HEK293 (cell line): ENCODE data around the gene EXD3.

ENCODE experiments used
- CTCF ChIA-PET: fragments of 350-600 bp; formaldehyde crosslinking; extraction: SDS; loops from one replicate; lab custom pipeline; 2021; ENCODE audit warnings: antibody characterized with exemption; lab: Yijun Ruan, JAX
- POLR2A ChIA-PET: fragments of 300-600 bp; formaldehyde crosslinking; extraction: SDS; loops from one replicate; lab custom pipeline; 2020; ENCODE audit warnings: antibody characterized with exemption, inconsistent platforms; lab: Yijun Ruan, JAX
- H3K27ac ChIP-seq: fragments of 200-500 bp; sonication (Bioruptor generic); 2 replicates; pipeline ENCODE4 v1.5.1; 2014; ENCODE audit warnings: low read depth, low read length, control low read depth, inconsistent platforms; ENCODE audit errors: extremely low read depth
- H3K36me3 ChIP-seq, 2 experiments: fragments of 200-500 bp in 1 of 2; sonication (Bioruptor generic) in 1 of 2; 1 replicate in 1 of 2; 2 replicates in 1 of 2; pipeline ENCODE4 v1.5.1; 2014 to 2017; ENCODE audit warnings: inconsistent platforms in 2 of 2, low read length in 2 of 2; ENCODE audit not compliant: control insufficient read depth in 2 of 2, insufficient read depth in 1 of 2
- H3K4me1 ChIP-seq: fragments of 200-500 bp; sonication (Bioruptor generic); 2 replicates; pipeline ENCODE4 v1.5.1; 2014; ENCODE audit warnings: mild to moderate bottlenecking, low read length, inconsistent platforms; ENCODE audit not compliant: control insufficient read depth, insufficient read depth
- H3K4me3 ChIP-seq: 2 replicates; pipeline ENCODE4 v1.5.1; 2011; ENCODE audit warnings: low read depth, mild to moderate bottlenecking, control low read depth, low read length, moderate library complexity
- H3K9me3 ChIP-seq: fragments of 200-500 bp; sonication (Bioruptor generic); 2 replicates; pipeline ENCODE4 v1.5.1; 2014; ENCODE audit warnings: low read depth, low read length, inconsistent platforms; ENCODE audit not compliant: control insufficient read depth, insufficient read depth
- GFI1B ChIP-seq: fragments of 450-650 bp; formaldehyde crosslinking; IDR thresholded peaks from 2 replicates; pipeline ENCODE4 v1.5.1; 2016; ENCODE audit warnings: missing biosample characterization, missing genetic modification characterization
- GLIS2 ChIP-seq: fragments of 450-650 bp; formaldehyde crosslinking; IDR thresholded peaks from 2 replicates; pipeline ENCODE4 v1.5.1; 2016; ENCODE audit warnings: missing biosample characterization, missing genetic modification characterization
- IKZF3 ChIP-seq: fragments of 450-650 bp; IDR thresholded peaks from 2 replicates; pipeline ENCODE4 v1.5.0; 2018; ENCODE audit warnings: missing biosample characterization, mild to moderate bottlenecking, missing genetic modification characterization, moderate library complexity
- KLF17 ChIP-seq: fragments of 450-650 bp; formaldehyde crosslinking; IDR thresholded peaks from 2 replicates; pipeline ENCODE4 v1.5.1; 2016; ENCODE audit warnings: missing biosample characterization, missing genetic modification characterization
- OVOL3 ChIP-seq: fragments of 450-650 bp; formaldehyde crosslinking; IDR thresholded peaks from 2 replicates; pipeline ENCODE4 v1.5.1; 2016; ENCODE audit warnings: missing biosample characterization, missing genetic modification characterization
- PRDM10 ChIP-seq: fragments of 450-650 bp; formaldehyde crosslinking; IDR thresholded peaks from 2 replicates; pipeline ENCODE4 v1.5.1; 2016; ENCODE audit warnings: missing biosample characterization, missing genetic modification characterization
- ZBTB20 ChIP-seq: fragments of 450-650 bp; formaldehyde crosslinking; IDR thresholded peaks from 2 replicates; pipeline ENCODE4 v1.5.1; 2016; ENCODE audit warnings: missing biosample characterization, missing genetic modification characterization
- ZBTB48 ChIP-seq: fragments of 450-650 bp; formaldehyde crosslinking; IDR thresholded peaks from 2 replicates; pipeline ENCODE4 v1.5.1; 2016; ENCODE audit warnings: missing biosample characterization, missing genetic modification characterization
- ZNF19 ChIP-seq: fragments of 450-650 bp; formaldehyde crosslinking; IDR thresholded peaks from 2 replicates; pipeline ENCODE4; 2016; ENCODE audit warnings: missing biosample characterization, missing genetic modification characterization, low read depth
- ZNF266 ChIP-seq: fragments of 450-650 bp; formaldehyde crosslinking; IDR thresholded peaks from 2 replicates; pipeline ENCODE4 v1.5.1; 2016; ENCODE audit warnings: missing biosample characterization, missing genetic modification characterization, low read depth
- ZNF274 ChIP-seq, 2 experiments: fragments of 200-500 bp in 1 of 2; fragments of 450-650 bp in 1 of 2; sonication (Bioruptor generic) in 1 of 2; formaldehyde crosslinking in 1 of 2; IDR thresholded peaks; 2 replicates each; pipeline versions ENCODE4 v1.5.1 to v1.6.1; 2014 to 2016; ENCODE audit warnings: borderline replicate concordance in 1 of 2, inconsistent platforms in 1 of 2, low read length in 1 of 2, missing biosample characterization in 1 of 2, missing genetic modification characterization in 1 of 2
- ZNF311 ChIP-seq: fragments of 450-650 bp; formaldehyde crosslinking; IDR thresholded peaks from 2 replicates; pipeline ENCODE4 v1.5.1; 2017; ENCODE audit warnings: missing biosample characterization, missing genetic modification characterization, borderline replicate concordance
- ZNF555 ChIP-seq: fragments of 450-650 bp; formaldehyde crosslinking; conservative IDR thresholded peaks from 2 replicates; pipeline ENCODE4 v1.5.1; 2017; ENCODE audit warnings: missing biosample characterization, mild to moderate bottlenecking, missing genetic modification characterization, inconsistent platforms
- ZNF560 ChIP-seq: fragments of 450-650 bp; formaldehyde crosslinking; IDR thresholded peaks from 2 replicates; pipeline ENCODE4 v1.5.1; 2017; ENCODE audit warnings: missing biosample characterization, missing genetic modification characterization, borderline replicate concordance
- ZNF621 ChIP-seq: fragments of 450-650 bp; formaldehyde crosslinking; IDR thresholded peaks from 2 replicates; pipeline ENCODE4 v1.5.1; 2017; ENCODE audit warnings: missing biosample characterization, missing genetic modification characterization
- ZNF792 ChIP-seq: fragments of 450-650 bp; formaldehyde crosslinking; IDR thresholded peaks from 2 replicates; pipeline ENCODE4 v1.5.1; 2016; ENCODE audit warnings: missing biosample characterization, missing genetic modification characterization
- TF ChIP-seq, protein P1 (sequence below): fragments of 450-650 bp; IDR thresholded peaks from 2 replicates; pipeline ENCODE4 v1.5.1; 2018; ENCODE audit warnings: missing biosample characterization, mild to moderate bottlenecking, missing genetic modification characterization

EXD3 gene

DNA sequence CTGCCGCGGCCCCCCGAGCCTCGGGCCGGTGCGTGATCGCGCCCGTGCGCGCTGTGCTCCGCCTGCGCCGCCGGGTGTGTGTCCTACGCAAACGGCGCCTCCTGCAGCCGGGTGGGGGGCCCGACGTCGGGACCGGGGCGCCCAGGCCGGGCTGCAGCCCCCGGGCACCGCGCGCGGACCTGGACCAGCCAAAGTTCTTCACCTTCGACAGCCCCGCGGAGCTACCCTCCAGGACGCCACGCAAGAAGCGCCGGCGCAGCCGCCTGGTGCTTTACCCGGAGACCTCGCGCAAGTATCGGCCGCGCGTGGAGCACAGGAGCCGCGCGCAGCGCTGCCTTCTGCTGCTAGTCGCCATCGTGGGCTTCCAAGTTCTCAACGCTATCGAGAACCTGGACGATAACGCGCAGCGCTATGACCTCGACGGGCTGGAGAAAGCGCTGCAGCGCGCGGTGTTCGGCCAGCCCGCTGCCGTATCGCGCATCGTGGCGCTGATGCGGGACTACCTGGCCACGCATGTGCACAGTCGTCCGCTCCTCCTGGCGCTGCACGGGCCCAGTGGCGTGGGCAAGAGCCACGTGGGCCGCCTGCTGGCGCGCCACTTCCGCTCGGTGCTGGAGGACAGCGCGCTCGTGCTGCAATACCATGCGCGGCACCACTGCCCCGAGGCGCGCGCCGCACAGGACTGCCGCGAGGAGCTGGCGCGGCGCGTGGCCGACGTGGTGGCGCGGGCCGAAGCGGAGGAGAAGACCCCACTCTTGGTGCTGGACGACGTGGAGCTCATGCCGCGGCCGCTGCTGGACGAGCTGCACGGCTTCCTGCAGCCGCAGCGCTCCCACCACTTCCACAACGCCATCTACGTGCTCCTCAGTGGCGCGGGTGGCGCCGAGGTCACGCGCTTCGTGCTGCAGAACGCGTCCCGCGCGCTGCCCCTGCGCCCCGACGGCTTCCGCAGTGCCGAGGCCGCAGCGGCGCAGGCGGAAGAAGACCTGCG is 143.9 kb downstream of the EXD3 start:
- no peak for TF ChIP-seq ZNF560
- TF ChIP-seq PRDM10 (tag by site-specific recombination): no peak
- TF ChIP-seq, protein P1, sequence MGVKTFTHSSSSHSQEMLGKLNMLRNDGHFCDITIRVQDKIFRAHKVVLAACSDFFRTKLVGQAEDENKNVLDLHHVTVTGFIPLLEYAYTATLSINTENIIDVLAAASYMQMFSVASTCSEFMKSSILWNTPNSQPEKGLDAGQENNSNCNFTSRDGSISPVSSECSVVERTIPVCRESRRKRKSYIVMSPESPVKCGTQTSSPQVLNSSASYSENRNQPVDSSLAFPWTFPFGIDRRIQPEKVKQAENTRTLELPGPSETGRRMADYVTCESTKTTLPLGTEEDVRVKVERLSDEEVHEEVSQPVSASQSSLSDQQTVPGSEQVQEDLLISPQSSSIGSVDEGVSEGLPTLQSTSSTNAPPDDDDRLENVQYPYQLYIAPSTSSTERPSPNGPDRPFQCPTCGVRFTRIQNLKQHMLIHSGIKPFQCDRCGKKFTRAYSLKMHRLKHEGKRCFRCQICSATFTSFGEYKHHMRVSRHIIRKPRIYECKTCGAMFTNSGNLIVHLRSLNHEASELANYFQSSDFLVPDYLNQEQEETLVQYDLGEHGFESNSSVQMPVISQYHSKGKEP (tag by site-specific recombination): no peak
- no peak for TF ChIP-seq ZNF621 (tag by site-specific recombination)
- no peak for TF ChIP-seq ZNF266 (tag by site-specific recombination)
- TF ChIP-seq ZNF555 (tag by site-specific recombination): no peak
- no peak for TF ChIP-seq ZNF274 (IDR thresholded peaks at IDR 0.05; ENCODE audit: low read length)
- no peak for TF ChIP-seq ZNF274 (tag by site-specific recombination; IDR thresholded peaks at IDR 0.05; ENCODE audit: borderline replicate concordance)
- no peak for TF ChIP-seq ZBTB20 (tag by site-specific recombination)
- TF ChIP-seq ZBTB48 (tag by site-specific recombination): no peak
- TF ChIP-seq ZNF311: no peak
- TF ChIP-seq IKZF3 (tag by site-specific recombination): no peak
- no peak for TF ChIP-seq ZNF792 (tag by site-specific recombination)
- no peak for TF ChIP-seq ZNF19 (tag by site-specific recombination)
- no peak for TF ChIP-seq KLF17
- TF ChIP-seq OVOL3: no peak
- H3K27ac ChIP-seq: no peak overlapping the region
- ChIA-PET POLR2A (interaction anchor here (0.7 kb wide), 2 partner anchors 12 to 15 kb away, joined by 3 read pairs; no protein-coding TSS in a partner anchor), CTCF (interaction anchor here (1.4 kb wide), 1 partner anchor 42 kb away, joined by 5 read pairs; no protein-coding TSS in a partner anchor)
- 0 out of 2 replicates have a peak, but pooled peaks cover 4% of the 10 kb centered on the region for H3K4me1 ChIP-seq
- H3K9me3 ChIP-seq: no peaks in the 10 kb centered on the region
- no peak overlapping the region for H3K4me3 ChIP-seq
- peaks cover 0 to 8% of the 10 kb centered on the region in 2 experiments; a peak in 1 of 3 replicates for H3K36me3 ChIP-seq

DNA sequence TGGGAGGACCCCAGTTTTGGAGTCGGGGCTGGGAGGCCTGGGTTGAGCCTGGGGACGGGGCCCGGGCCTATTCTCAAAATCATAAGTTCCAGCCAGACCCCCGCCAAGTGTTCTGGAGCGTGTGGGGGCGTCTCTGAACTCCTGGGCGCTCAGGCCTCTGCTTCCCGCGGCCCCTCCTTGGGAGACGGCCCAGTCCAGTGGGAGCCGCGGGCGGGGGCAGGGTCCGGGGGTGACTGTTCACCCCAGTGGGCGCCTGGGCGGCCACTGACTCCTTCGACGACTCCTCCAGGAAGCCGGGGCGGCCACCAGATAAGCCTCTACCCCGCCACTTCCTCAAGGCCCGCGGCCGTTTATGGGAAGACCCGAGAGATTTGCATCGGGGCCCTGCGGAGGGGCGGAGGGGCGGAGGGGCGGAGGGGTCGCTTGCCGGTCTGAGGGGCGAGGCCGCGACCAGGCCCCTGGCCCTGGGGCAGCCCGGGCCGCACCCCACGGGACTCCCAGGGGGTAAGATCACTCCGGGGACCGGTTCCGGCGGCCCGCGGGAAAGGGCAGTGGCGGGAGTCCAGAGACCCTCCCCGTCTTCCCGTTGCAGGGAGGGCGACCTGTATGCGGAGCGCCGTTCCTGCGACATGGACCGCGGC is 144.8 kb downstream of the EXD3 start:
- POLR2A ChIA-PET: interaction anchor here (1.6 kb wide), 1 partner anchor 37 kb away, joined by 12 read pairs; the partner anchor contains the start of gene TUBB4B
- Histone ChIP-seq H3K27ac (no peak overlapping the region), H3K4me3 (peak overlapping the region; percentile 43), H3K36me3 (peaks cover 0 to 14% of the 10 kb centered on the region in 2 experiments; a peak in 1 of 3 replicates), H3K4me1 (0 out of 2 replicates have a peak, but pooled peaks cover 4% of the 10 kb centered on the region), H3K9me3 (no peaks in the 10 kb centered on the region)
- CTCF ChIA-PET: interaction anchor here (1.5 to 2.3 kb wide), 2 partner anchors 9 to 41 kb away, joined by 4 to 12 read pairs; no protein-coding TSS in a partner anchor
- TF ChIP-seq GFI1B (tag by site-specific recombination) (no peak), ZNF560 (no peak), GLIS2 (tag by site-specific recombination) (no peak)
